Smooth muscle cell (in vitro differentiated cells): ENCODE data around the gene ELP5. TPM values are rescaled to one million over a fixed set of nuclear protein-coding genes. Genes with fewer than 3 reads are reported as not detected.

Experiments used
- DNase-seq: peaks from one replicate; lab custom pipeline; 2025; ENCODE audit not compliant: unreplicated experiment; lab: John Stamatoyannopoulos, UW
- H2AFZ ChIP-seq: fragments of 200-600 bp; sonication (generic); 2 replicates; pipeline ENCODE4 v1.6.0; 2016; ENCODE audit warnings: antibody characterized with exemption, low read depth, mild to moderate bottlenecking
- H3F3A ChIP-seq: fragments of 200-600 bp; sonication (generic); 2 replicates; pipeline ENCODE4 v1.6.0; 2017; ENCODE audit warnings: antibody characterized with exemption, low read depth
- H3K27ac ChIP-seq: fragments of 200-600 bp; sonication (generic); 2 replicates; pipeline ENCODE4 v1.5.1; 2016; ENCODE audit warnings: low read depth, mild to moderate bottlenecking
- H3K27me3 ChIP-seq: fragments of 200-600 bp; sonication (generic); 2 replicates; pipeline ENCODE4 v1.6.1; 2016; ENCODE audit warnings: low read depth, mild to moderate bottlenecking
- H3K36me3 ChIP-seq: fragments of 200-600 bp; sonication (generic); 2 replicates; pipeline ENCODE4 v1.5.1; 2016; ENCODE audit warnings: low read depth
- H3K4me1 ChIP-seq: fragments of 200-600 bp; sonication (generic); 2 replicates; pipeline ENCODE4 v1.5.1; 2016; ENCODE audit warnings: low read depth
- H3K4me2 ChIP-seq: fragments of 200-600 bp; sonication (generic); 2 replicates; pipeline ENCODE4 v1.6.0; 2016; ENCODE audit warnings: mild to moderate bottlenecking
- H3K4me3 ChIP-seq: fragments of 200-600 bp; sonication (generic); 2 replicates; pipeline ENCODE4 v1.5.1; 2016; ENCODE audit warnings: mild to moderate bottlenecking
- H3K79me2 ChIP-seq: fragments of 200-600 bp; sonication (generic); 2 replicates; pipeline ENCODE4 v1.6.0; 2016; ENCODE audit warnings: low read depth, mild to moderate bottlenecking
- H3K9ac ChIP-seq: fragments of 200-600 bp; sonication (generic); 2 replicates; pipeline ENCODE4 v1.6.0; 2016; ENCODE audit warnings: low read depth
- H3K9me3 ChIP-seq: fragments of 200-600 bp; sonication (generic); replicated peaks from 2 replicates; pipeline ENCODE4 v1.5.1; 2016; ENCODE audit warnings: low read depth
- H4K20me1 ChIP-seq: fragments of 200-600 bp; sonication (generic); 2 replicates; pipeline ENCODE4 v1.6.0; 2016; ENCODE audit warnings: low read depth
- CTCF ChIP-seq: fragments of 200-600 bp; sonication (generic); IDR thresholded peaks from 2 replicates; pipeline ENCODE4 v1.5.1; 2017; ENCODE audit warnings: borderline replicate concordance, mild to moderate bottlenecking, antibody characterized with exemption; ENCODE audit not compliant: insufficient read depth, poor library complexity, severe bottlenecking
- WGBS: methylation state at CpG from one replicate; pipeline ENCODE4 v1.1.7; 2016; ENCODE audit warnings: low lambda C conversion rate; 5-methylcytosine and 5-hydroxymethylcytosine counted together
- polyA plus RNA-seq: library from polyadenylated mRNA; unstranded; fragments of >200 nt; fragmentation: Nextera tagmentation; extraction: Ambion mirVana; gene quantifications from 2 replicates; pipeline ENCODE4 v1.2.1, GENCODE V29; 2016
- total RNA-seq: library from RNA; depleted of rRNA; stranded (reverse); fragments of >200 nt; gene quantifications from 2 replicates; pipeline ENCODE4 v1.2.3, GENCODE V29; 2014

ELP5 gene
- total and polyA plus RNA-seq, 2 experiments from 2014 or later, result 18.7 to 42.4 TPM

GRCh38 chr17:7232114-7232513 lies 19.9 kb upstream of the ELP5 start:
- DNase-seq, result no peak
- WGBS, result 82% methylated on average over 5 of the region's 5 CpGs
- Histone ChIP-seq H4K20me1 (peaks cover 70% of the 10 kb centered on the region), H3K27me3 (no peaks in the 10 kb centered on the region), H3K79me2 (peaks cover 69% of the 10 kb centered on the region), H3K9ac (no peak overlapping the region), H3K4me3 (peak overlapping the region; percentile 71), H3F3A (peaks cover 30% of the 10 kb centered on the region), H2AFZ (no peak overlapping the region), H3K4me2 (peak overlapping the region; percentile 92), H3K4me1 (peaks cover 8% of the 10 kb centered on the region), H3K36me3 (no peaks in the 10 kb centered on the region), H3K27ac (no peak overlapping the region), H3K9me3 (no peaks in the 10 kb centered on the region)
- no peak for TF ChIP-seq CTCF

GRCh38 chr17:7233701-7234082 lies 18.3 kb upstream of the ELP5 start:
- H3K79me2 ChIP-seq, result peaks cover 79% of the 10 kb centered on the region
- H3K4me3 ChIP-seq, result peak overlapping the region; percentile 71
- H3K27ac ChIP-seq, result peak overlapping the region; percentile 74
- 2% methylated on average over 9 of the region's 9 CpGs for WGBS
- H3K9ac ChIP-seq, result peak overlapping the region; percentile 67
- H3K36me3 ChIP-seq, result no peaks in the 10 kb centered on the region
- no peaks in the 10 kb centered on the region for H3K9me3 ChIP-seq
- no peaks in the 10 kb centered on the region for H3K27me3 ChIP-seq
- DNase-seq, result no peak
- H3F3A ChIP-seq, result peaks cover 32% of the 10 kb centered on the region
- H3K4me2 ChIP-seq, result peak overlapping the region; percentile 92
- H4K20me1 ChIP-seq, result peaks cover 67% of the 10 kb centered on the region
- peaks cover 12% of the 10 kb centered on the region for H3K4me1 ChIP-seq
- no peak for TF ChIP-seq CTCF
- peak overlapping the region; percentile 65 for H2AFZ ChIP-seq

GRCh38 chr17:7234083-7234951 lies 17.7 kb upstream of the ELP5 start, which contains the start of gene DVL2:
DVL2 (minus strand) TSS chr17:7234517; CDS start chr17:7234262, 255 bp downstream.
- Histone ChIP-seq H3K4me2 (peak within 1 kb of the TSS; percentile 92), H3K4me3 (peak within 1 kb of the TSS; percentile 71), H4K20me1 (peaks cover 61% of the 10 kb centered on the region), H3K9ac (peak within 1 kb of the TSS; percentile 67), H3K36me3 (no peaks in the 10 kb centered on the region), H3K27me3 (no peaks in the 10 kb centered on the region), H3K79me2 (peaks cover 86% of the 10 kb centered on the region), H3F3A (peaks cover 32% of the 10 kb centered on the region), H3K9me3 (no peaks in the 10 kb centered on the region), H3K4me1 (peaks cover 12% of the 10 kb centered on the region), H3K27ac (peak within 1 kb of the TSS; percentile 74), H2AFZ (peak within 1 kb of the TSS; percentile 65)
- DNase-seq, result peak; percentile 95
- no peak for TF ChIP-seq CTCF
- 4% methylated on average over 55 of the region's 72 CpGs for WGBS
